ENCODE measurements around the gene ARHGEF28. TPM values are rescaled to one million over a fixed set of nuclear protein-coding genes. Genes with fewer than 3 reads are reported as not detected.

ARHGEF28 gene
- total RNA-seq, 1 experiment from 2014 or later: 13.9 TPM

GRCh38 chr5:73654819-73655318 lies 28.9 kb downstream of the ARHGEF28 start:
- DNase-seq (ENCODE audit: low read depth): no peak

- DNase-seq (ENCODE audit: low read depth): no peak
These were observed 29.6 kb downstream of the ARHGEF28 start for GRCh38 chr5:73655521-73656160.

- DNase-seq (ENCODE audit: low read depth): no peak
These were observed 35.8 kb downstream of the ARHGEF28 start for GRCh38 chr5:73661753-73662152.

GRCh38 chr5:73663161-73663859 lies 37.3 kb downstream of the ARHGEF28 start:
- DNase-seq (ENCODE audit: low read depth): no peak

GRCh38 chr5:73663860-73664240 lies 37.9 kb downstream of the ARHGEF28 start:
- DNase-seq (ENCODE audit: low read depth): no peak

- no peak for DNase-seq (ENCODE audit: low read depth)
These were observed 38.8 kb downstream of the ARHGEF28 start for GRCh38 chr5:73664796-73665195.

- no peak for DNase-seq (ENCODE audit: low read depth)
These were observed 40.9 kb downstream of the ARHGEF28 start for GRCh38 chr5:73666891-73667290.

GRCh38 chr5:73668017-73668416 lies 42.0 kb downstream of the ARHGEF28 start:
- DNase-seq (ENCODE audit: low read depth): no peak

GRCh38 chr5:73668486-73669111 lies 42.6 kb downstream of the ARHGEF28 start:
- DNase-seq (ENCODE audit: low read depth): no peak

- no peak for DNase-seq (ENCODE audit: low read depth)
These were observed 44.7 kb downstream of the ARHGEF28 start for GRCh38 chr5:73670731-73671130.

GRCh38 chr5:73672132-73672531 lies 46.1 kb downstream of the ARHGEF28 start:
- DNase-seq (ENCODE audit: low read depth): no peak

- peak; percentile 67 for DNase-seq (ENCODE audit: low read depth)
These were observed 47.2 kb downstream of the ARHGEF28 start for GRCh38 chr5:73673161-73673591.

- peak; percentile 28 for DNase-seq (ENCODE audit: low read depth)
These were observed 48.6 kb downstream of the ARHGEF28 start for GRCh38 chr5:73674669-73675004.

- DNase-seq (ENCODE audit: low read depth): no peak
These were observed 52.3 kb downstream of the ARHGEF28 start for GRCh38 chr5:73678322-73678740.

- DNase-seq (ENCODE audit: low read depth): no peak
These were observed 52.8 kb downstream of the ARHGEF28 start for GRCh38 chr5:73678807-73679206.

- DNase-seq (ENCODE audit: low read depth): no peak
These were observed 56.2 kb downstream of the ARHGEF28 start for GRCh38 chr5:73682176-73682575.

- DNase-seq (ENCODE audit: low read depth): no peak
These were observed 58.7 kb downstream of the ARHGEF28 start for GRCh38 chr5:73684691-73685090.

- no peak for DNase-seq (ENCODE audit: low read depth)
These were observed 60.9 kb downstream of the ARHGEF28 start for GRCh38 chr5:73686912-73687311.

GRCh38 chr5:73687357-73687756 lies 61.4 kb downstream of the ARHGEF28 start:
- DNase-seq (ENCODE audit: low read depth): no peak

- no peak for DNase-seq (ENCODE audit: low read depth)
These were observed 64.0 kb downstream of the ARHGEF28 start for GRCh38 chr5:73690015-73690414.

- no peak for DNase-seq (ENCODE audit: low read depth)
These were observed 65.5 kb downstream of the ARHGEF28 start for GRCh38 chr5:73691302-73692080.

- DNase-seq (ENCODE audit: low read depth): peak; percentile 86
These were observed 66.2 kb downstream of the ARHGEF28 start for GRCh38 chr5:73692166-73692640.

Data from HT1080 (cell line).